Epithelial cell of proximal tubule (primary cell): ENCODE results near the gene CHMP6. TPM values are rescaled to one million over a fixed set of nuclear protein-coding genes. Genes with fewer than 3 reads are reported as not detected.
A peak's percentile ranks its signal among the peaks of the same experiment; 100 is the strongest.

Experiments
- DNase-seq: peaks from one replicate; pipeline ENCODE4 v3.0.0-alpha.2; 2011; ENCODE audit warnings: low read depth
- H3K4me3 ChIP-seq: 2 replicates; pipeline ENCODE4 v1.5.1; 2011; ENCODE audit warnings: low read depth, mild to moderate bottlenecking, low read length
- total RNA-seq: library from RNA; depleted of rRNA; stranded (reverse); fragments of >200 nt; gene quantifications from 2 replicates; pipeline ENCODE4 v1.2.3, GENCODE V29; 2015
- TF ChIP-seq, protein P1 (sequence below): conservative IDR thresholded peaks from 2 replicates; pipeline ENCODE4 v1.5.1; 2012; ENCODE audit warnings: low read depth, mild to moderate bottlenecking, low read length

CHMP6 gene
- total RNA-seq, 1 donor from 2014 or later: 32.6 TPM

DNA sequence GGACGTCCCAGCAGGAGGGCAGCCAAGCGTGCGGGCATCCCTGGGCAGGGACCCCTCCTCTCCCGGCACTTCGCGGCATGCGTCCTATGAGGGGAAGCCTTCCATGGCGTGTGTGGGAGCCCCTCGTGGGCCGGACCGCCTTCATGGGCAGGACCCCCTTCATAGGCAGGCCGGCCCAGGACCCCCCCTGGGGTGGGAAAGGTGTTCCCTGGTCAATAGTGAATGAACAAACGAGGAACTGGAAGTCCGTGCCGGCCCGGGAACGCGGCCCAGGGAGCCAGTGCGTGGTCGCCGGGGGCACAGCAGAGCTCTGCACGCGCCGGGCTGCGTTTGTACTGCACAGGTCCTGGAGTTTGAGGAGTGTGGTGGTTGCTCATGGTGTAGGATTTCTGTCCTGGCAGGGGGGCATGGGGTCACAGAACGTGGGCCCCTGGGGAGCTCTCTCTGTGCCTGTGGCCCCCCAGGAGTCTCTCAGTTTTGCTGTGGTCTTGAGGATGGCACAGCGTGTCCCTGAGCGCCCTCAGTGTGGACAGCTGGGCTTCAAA lies 57.3 kb downstream of the CHMP6 start:
- no peak for DNase-seq
- H3K4me3 ChIP-seq: no peak overlapping the region
- TF ChIP-seq, protein P1, sequence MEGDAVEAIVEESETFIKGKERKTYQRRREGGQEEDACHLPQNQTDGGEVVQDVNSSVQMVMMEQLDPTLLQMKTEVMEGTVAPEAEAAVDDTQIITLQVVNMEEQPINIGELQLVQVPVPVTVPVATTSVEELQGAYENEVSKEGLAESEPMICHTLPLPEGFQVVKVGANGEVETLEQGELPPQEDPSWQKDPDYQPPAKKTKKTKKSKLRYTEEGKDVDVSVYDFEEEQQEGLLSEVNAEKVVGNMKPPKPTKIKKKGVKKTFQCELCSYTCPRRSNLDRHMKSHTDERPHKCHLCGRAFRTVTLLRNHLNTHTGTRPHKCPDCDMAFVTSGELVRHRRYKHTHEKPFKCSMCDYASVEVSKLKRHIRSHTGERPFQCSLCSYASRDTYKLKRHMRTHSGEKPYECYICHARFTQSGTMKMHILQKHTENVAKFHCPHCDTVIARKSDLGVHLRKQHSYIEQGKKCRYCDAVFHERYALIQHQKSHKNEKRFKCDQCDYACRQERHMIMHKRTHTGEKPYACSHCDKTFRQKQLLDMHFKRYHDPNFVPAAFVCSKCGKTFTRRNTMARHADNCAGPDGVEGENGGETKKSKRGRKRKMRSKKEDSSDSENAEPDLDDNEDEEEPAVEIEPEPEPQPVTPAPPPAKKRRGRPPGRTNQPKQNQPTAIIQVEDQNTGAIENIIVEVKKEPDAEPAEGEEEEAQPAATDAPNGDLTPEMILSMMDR: no peak

DNA sequence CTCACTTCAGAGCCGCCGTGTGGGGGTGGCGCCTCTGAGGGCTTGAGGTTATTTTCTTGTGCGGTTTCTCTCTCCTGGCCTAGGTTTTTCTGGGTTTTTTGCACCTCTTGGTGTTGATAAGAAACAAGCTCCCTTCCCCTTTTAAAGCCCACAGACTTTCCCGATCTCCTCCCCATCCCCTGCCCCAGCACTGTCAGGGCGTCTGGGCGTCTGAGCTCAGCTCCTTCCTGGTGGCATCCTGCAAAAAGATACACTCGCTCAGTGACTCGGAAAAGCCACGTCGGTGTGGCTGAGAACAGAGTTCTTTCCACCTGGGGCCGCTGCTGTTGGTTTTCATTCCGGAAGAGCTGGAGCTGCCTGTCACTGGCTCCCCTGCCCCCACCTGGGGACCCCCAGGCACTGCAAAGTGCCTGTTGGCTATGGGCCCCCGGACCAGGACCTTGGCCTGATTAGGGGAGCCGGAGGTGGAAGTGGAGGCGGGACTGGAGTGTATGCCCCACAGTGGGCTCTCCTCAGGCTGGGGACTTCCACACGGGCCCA lies 57.8 kb downstream of the CHMP6 start:
- TF ChIP-seq, protein P1: peak; percentile 26
- H3K4me3 ChIP-seq: peak overlapping the region; percentile 41
- no peak for DNase-seq

Other genes starting within 250 kb of the CHMP6 start
- gene BAIAP2, start 43.3 kb downstream of the CHMP6 start, total RNA-seq: 44.0 and 77.3 TPM in 2 replicates
- gene PVALEF, start 173.7 kb downstream of the CHMP6 start, total RNA-seq: not detected in 2 replicates
- gene AATK, start 174.4 kb downstream of the CHMP6 start, total RNA-seq: 0.52 and 0.87 TPM in 2 replicates
- gene CEP131, start 231.1 kb downstream of the CHMP6 start, total RNA-seq: 22.0 and 28.7 TPM in 2 replicates
- 24.2 and 37.3 TPM in 2 replicates for gene TEPSIN, start 247.2 kb downstream of the CHMP6 start, total RNA-seq
- 51.9 and 72.3 TPM in 2 replicates for gene NDUFAF8, start 247.5 kb downstream of the CHMP6 start, total RNA-seq